ENCODE measurements around the gene SRGAP3. TPM values are rescaled to one million over a fixed set of nuclear protein-coding genes. Genes with fewer than 3 reads are reported as not detected.

Gene SRGAP3
- total RNA-seq, 4 donors from 2014 or later: 13.7 to 27.7 (median 18.5) TPM

- intact Hi-C loops (cut with DNase I; ENCODE audit: low total_unique reads): no loop called here
- WGBS, 2 donors: 27 to 37% methylated on average over 2 of the region's 2 CpGs
- no peak for TF ChIP-seq POLR2A (IDR thresholded peaks at IDR 0.05)
- no peak for TF ChIP-seq CTCF (IDR thresholded peaks at IDR 0.05)
- DNase-seq (ENCODE audit: low spot score in 2 of 2): no peak
- no peak overlapping the region for H3K4me3 ChIP-seq (ENCODE audit: low read depth, poor library complexity, severe bottlenecking)
Observed at GRCh38 chr3:9214599-9214998, 34.8 kb downstream of the SRGAP3 start.

DNA sequence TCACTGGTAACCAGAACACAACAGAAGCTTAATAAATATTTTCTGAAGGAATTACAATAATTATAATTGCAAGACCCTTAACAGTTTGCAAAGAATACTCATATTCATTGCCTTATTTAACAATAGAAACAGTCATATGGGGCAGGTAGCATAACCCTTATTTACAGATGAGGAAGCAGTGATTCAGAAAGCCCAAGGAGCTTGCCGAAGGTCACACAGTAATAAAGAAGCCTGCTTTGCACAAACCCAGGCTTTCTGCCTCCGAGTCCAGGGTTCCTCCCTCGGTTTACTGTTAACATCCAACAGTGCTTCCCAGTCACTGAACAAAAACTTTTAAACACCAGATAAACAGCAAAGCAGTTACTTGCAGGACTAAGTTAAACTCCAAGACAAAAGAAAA, 35.3 kb downstream of the SRGAP3 start:
- intact Hi-C loops (cut with DNase I; ENCODE audit: low total_unique reads): no loop called here
- WGBS, 2 donors: 72 to 87% methylated on average over 3 of the region's 3 CpGs
- no peak for DNase-seq (ENCODE audit: low spot score in 2 of 2)

GRCh38 chr3:9213019-9213634, 36.3 kb downstream of the SRGAP3 start:
- 84 to 92% methylated on average over 5 of the region's 5 CpGs for WGBS, 2 donors
- DNase-seq (ENCODE audit: low spot score in 2 of 2): peak in 1 of 2 donors; percentile 49
- TF ChIP-seq POLR2A (IDR thresholded peaks at IDR 0.05) (no peak), CTCF (IDR thresholded peaks at IDR 0.05) (no peak)
- intact Hi-C loops (cut with DNase I; ENCODE audit: low total_unique reads): no loop called here
- no peak overlapping the region for H3K4me3 ChIP-seq (ENCODE audit: low read depth, poor library complexity, severe bottlenecking)

More for the DNA sequence above, 35.3 kb downstream of the SRGAP3 start:
- H3K4me3 ChIP-seq (ENCODE audit: low read depth, poor library complexity, severe bottlenecking): no peak overlapping the region
- TF ChIP-seq POLR2A (IDR thresholded peaks at IDR 0.05) (no peak), CTCF (IDR thresholded peaks at IDR 0.05) (no peak)

GRCh38 chr3:9211155-9211950, 38.1 kb downstream of the SRGAP3 start:
- TF ChIP-seq CTCF (IDR thresholded peaks at IDR 0.05): no peak
- no peak for TF ChIP-seq POLR2A (IDR thresholded peaks at IDR 0.05)
- intact Hi-C loops (cut with DNase I; ENCODE audit: low total_unique reads): no loop called here
- H3K4me3 ChIP-seq (ENCODE audit: low read depth, poor library complexity, severe bottlenecking): no peak overlapping the region
- peak in 1 of 2 donors; percentile 7 for DNase-seq (ENCODE audit: low spot score in 2 of 2)
- 62 to 78% methylated on average over 2 of the region's 2 CpGs for WGBS, 2 donors

DNA sequence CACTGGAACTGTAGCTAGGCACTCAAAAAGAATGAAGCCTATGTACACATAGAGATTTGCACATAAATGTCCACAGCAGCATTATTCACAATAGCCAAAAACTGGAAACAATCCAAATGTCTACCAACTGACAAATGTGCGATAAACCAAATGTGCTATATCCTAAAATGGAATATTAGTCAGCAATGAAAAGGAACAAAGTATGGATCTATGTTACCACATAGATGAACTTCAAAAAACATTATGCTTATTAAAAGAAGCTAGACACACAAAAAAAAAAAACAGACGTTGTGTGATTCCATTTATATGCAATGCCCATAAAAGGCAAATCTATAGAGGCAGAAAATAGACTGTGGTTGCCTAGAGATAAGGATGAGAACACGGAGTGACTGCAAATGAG, 39.7 kb downstream of the SRGAP3 start:
- 87 to 90% methylated on average over 3 of the region's 3 CpGs for WGBS, 2 donors
- no peak overlapping the region for H3K4me3 ChIP-seq (ENCODE audit: low read depth, poor library complexity, severe bottlenecking)
- intact Hi-C loops (cut with DNase I; ENCODE audit: low total_unique reads): no loop called here
- TF ChIP-seq POLR2A (IDR thresholded peaks at IDR 0.05) (no peak), CTCF (IDR thresholded peaks at IDR 0.05) (no peak)
- DNase-seq (ENCODE audit: low spot score in 2 of 2): no peak

Data from lower leg skin (tissue), 4 donors.